ENCODE results near the gene GPR17. TPM values are rescaled to one million over a fixed set of nuclear protein-coding genes. Genes with fewer than 3 reads are reported as not detected.

Gene GPR17
- total and polyA plus RNA-seq, 9 of the 15 experiments (the other 6 are each of a cell fraction or from before 2014, with no cell fraction given) = not detected

GRCh38 chr2:127701193-127701650 lies 55.3 kb downstream of the GPR17 start, which contains the start of gene SFT2D3 (continued):
- TF ChIP-seq CREB3L1 (IDR thresholded peaks at IDR 0.05; ENCODE audit: borderline replicate concordance, low read depth) (no peak; the same call in 1 of the 2 replicates), USF1 (CRISPR knock-in tag; IDR thresholded peaks at IDR 0.05) (no peak; the same call in 1 of the 2 replicates), ZNF766 (CRISPR knock-in tag; conservative IDR thresholded peaks at IDR 0.05) (no peak), ILF3 (IDR thresholded peaks at IDR 0.05; ENCODE audit: borderline replicate concordance) (no peak; the same call in 1 of the 2 replicates), ZNF133 (CRISPR knock-in tag; IDR thresholded peaks at IDR 0.05) (no peak), SIN3A (IDR thresholded peaks at IDR 0.05; ENCODE audit: borderline replicate concordance in 2 of 2, control insufficient read depth in 1 of 2, low read depth in 2 of 2, low read length in 2 of 2) (peak in 1 of 2 experiments; percentile 64; a peak in 2 of 4 replicates), HDGF (IDR thresholded peaks at IDR 0.05) (no peak), POLR2G (IDR thresholded peaks at IDR 0.05; ENCODE audit: low read depth, low read length) (peak; percentile 93), KAT8 (IDR thresholded peaks at IDR 0.05; ENCODE audit: low read depth) (no peak), PPARD (CRISPR knock-in tag; IDR thresholded peaks at IDR 0.05) (no peak), MEF2D (tag; conservative IDR thresholded peaks at IDR 0.05; ENCODE audit: low read depth) (no peak), ZNF79 (CRISPR knock-in tag; IDR thresholded peaks at IDR 0.05; ENCODE audit: low read depth) (no peak), RBFOX2 (IDR thresholded peaks at IDR 0.05; ENCODE audit: low read depth, low read length) (peak; percentile 95), HDAC1 (IDR thresholded peaks at IDR 0.05) (peak in 1 of 2 experiments; percentile 25; a peak in 2 of 4 replicates), ZBED1 (IDR thresholded peaks at IDR 0.05) (no peak)
- TF ChIP-seq, protein P1, sequence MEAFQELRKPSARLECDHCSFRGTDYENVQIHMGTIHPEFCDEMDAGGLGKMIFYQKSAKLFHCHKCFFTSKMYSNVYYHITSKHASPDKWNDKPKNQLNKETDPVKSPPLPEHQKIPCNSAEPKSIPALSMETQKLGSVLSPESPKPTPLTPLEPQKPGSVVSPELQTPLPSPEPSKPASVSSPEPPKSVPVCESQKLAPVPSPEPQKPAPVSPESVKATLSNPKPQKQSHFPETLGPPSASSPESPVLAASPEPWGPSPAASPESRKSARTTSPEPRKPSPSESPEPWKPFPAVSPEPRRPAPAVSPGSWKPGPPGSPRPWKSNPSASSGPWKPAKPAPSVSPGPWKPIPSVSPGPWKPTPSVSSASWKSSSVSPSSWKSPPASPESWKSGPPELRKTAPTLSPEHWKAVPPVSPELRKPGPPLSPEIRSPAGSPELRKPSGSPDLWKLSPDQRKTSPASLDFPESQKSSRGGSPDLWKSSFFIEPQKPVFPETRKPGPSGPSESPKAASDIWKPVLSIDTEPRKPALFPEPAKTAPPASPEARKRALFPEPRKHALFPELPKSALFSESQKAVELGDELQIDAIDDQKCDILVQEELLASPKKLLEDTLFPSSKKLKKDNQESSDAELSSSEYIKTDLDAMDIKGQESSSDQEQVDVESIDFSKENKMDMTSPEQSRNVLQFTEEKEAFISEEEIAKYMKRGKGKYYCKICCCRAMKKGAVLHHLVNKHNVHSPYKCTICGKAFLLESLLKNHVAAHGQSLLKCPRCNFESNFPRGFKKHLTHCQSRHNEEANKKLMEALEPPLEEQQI (IDR thresholded peaks at IDR 0.05) = no peak
- TF ChIP-seq, protein P2, sequence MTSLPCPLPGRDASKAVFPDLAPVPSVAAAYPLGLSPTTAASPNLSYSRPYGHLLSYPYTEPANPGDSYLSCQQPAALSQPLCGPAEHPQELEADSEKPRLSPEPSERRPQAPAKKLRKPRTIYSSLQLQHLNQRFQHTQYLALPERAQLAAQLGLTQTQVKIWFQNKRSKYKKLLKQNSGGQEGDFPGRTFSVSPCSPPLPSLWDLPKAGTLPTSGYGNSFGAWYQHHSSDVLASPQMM (CRISPR knock-in tag; IDR thresholded peaks at IDR 0.05) = no peak
- TF ChIP-seq, protein P3, sequence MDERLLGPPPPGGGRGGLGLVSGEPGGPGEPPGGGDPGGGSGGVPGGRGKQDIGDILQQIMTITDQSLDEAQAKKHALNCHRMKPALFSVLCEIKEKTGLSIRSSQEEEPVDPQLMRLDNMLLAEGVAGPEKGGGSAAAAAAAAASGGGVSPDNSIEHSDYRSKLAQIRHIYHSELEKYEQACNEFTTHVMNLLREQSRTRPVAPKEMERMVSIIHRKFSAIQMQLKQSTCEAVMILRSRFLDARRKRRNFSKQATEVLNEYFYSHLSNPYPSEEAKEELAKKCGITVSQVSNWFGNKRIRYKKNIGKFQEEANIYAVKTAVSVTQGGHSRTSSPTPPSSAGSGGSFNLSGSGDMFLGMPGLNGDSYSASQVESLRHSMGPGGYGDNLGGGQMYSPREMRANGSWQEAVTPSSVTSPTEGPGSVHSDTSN (CRISPR knock-in tag; IDR thresholded peaks at IDR 0.05; ENCODE audit: low read depth) = no peak
- TF ChIP-seq, protein P3 (tag; conservative IDR thresholded peaks at IDR 0.05; ENCODE audit: low read depth) = no peak
- TF ChIP-seq, protein P4, sequence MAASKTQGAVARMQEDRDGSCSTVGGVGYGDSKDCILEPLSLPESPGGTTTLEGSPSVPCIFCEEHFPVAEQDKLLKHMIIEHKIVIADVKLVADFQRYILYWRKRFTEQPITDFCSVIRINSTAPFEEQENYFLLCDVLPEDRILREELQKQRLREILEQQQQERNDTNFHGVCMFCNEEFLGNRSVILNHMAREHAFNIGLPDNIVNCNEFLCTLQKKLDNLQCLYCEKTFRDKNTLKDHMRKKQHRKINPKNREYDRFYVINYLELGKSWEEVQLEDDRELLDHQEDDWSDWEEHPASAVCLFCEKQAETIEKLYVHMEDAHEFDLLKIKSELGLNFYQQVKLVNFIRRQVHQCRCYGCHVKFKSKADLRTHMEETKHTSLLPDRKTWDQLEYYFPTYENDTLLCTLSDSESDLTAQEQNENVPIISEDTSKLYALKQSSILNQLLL (CRISPR knock-in tag; IDR thresholded peaks at IDR 0.05; ENCODE audit: borderline replicate concordance) = no peak

All from K562 (cell line).